Measurements from ENCODE around the gene TFPI.
"Not testable (repeated sequence)": the region's sequence is repeated elsewhere in the genome, so short reads cannot be mapped to it uniquely, and the experiment has no call there.

The TFPI gene

GRCh38 chr2:187542123-187542522 lies 12.1 kb downstream of the TFPI start:
- in situ Hi-C loops (cut with HindIII; ENCODE audit: low pct_ligation_motif_present, low sequenced_read_pairs), result no loop called here
- H3K27ac ChIP-seq, result peak overlapping the region; percentile 99
- no peak for TF ChIP-seq CTCF (IDR thresholded peaks at IDR 0.05; ENCODE audit: low read depth, low read length, missing control alignments)
- no peak overlapping the region for H3K4me3 ChIP-seq (ENCODE audit: low read depth, low read length)
- peak; percentile 31 for DNase-seq
- peaks cover 32% of the 10 kb centered on the region for H3K36me3 ChIP-seq (replicated peaks)
- no peaks in the 10 kb centered on the region for H3K27me3 ChIP-seq (replicated peaks)

- TF ChIP-seq CTCF (IDR thresholded peaks at IDR 0.05; ENCODE audit: low read depth, low read length, missing control alignments), result no peak
- Histone ChIP-seq H3K27ac (peak overlapping the region; percentile 99), H3K27me3 (replicated peaks) (no peaks in the 10 kb centered on the region), H3K36me3 (replicated peaks) (peaks cover 26% of the 10 kb centered on the region), H3K4me3 (ENCODE audit: low read depth, low read length) (peak overlapping the region; percentile 10)
- peak; percentile 95 for DNase-seq
- in situ Hi-C loops (cut with HindIII; ENCODE audit: low pct_ligation_motif_present, low sequenced_read_pairs), result no loop called here
These were observed 12.8 kb downstream of the TFPI start for GRCh38 chr2:187541086-187542085.

- H3K27ac ChIP-seq; H3K27me3 ChIP-seq (replicated peaks); in situ Hi-C loops (cut with HindIII; ENCODE audit: low pct_ligation_motif_present, low sequenced_read_pairs); DNase-seq; H3K4me3 ChIP-seq (ENCODE audit: low read depth, low read length): not testable (repeated sequence)
- peaks cover 16% of the 10 kb centered on the region for H3K36me3 ChIP-seq (replicated peaks)
These were observed 16.0 kb downstream of the TFPI start for GRCh38 chr2:187538222-187538621.

- H3K27ac ChIP-seq; H3K27me3 ChIP-seq (replicated peaks); H3K4me3 ChIP-seq (ENCODE audit: low read depth, low read length); DNase-seq; in situ Hi-C loops (cut with HindIII; ENCODE audit: low pct_ligation_motif_present, low sequenced_read_pairs): not testable (repeated sequence)
- H3K36me3 ChIP-seq (replicated peaks), result peaks cover 23% of the 10 kb centered on the region
These were observed 18.9 kb downstream of the TFPI start for GRCh38 chr2:187535381-187535780.

- in situ Hi-C loops (cut with HindIII; ENCODE audit: low pct_ligation_motif_present, low sequenced_read_pairs), result no loop called here
- H3K36me3 ChIP-seq (replicated peaks), result peaks cover 19% of the 10 kb centered on the region
- H3K27me3 ChIP-seq (replicated peaks), result no peaks in the 10 kb centered on the region
- DNase-seq, result no peak
- no peak overlapping the region for H3K4me3 ChIP-seq (ENCODE audit: low read depth, low read length)
- TF ChIP-seq CTCF (IDR thresholded peaks at IDR 0.05; ENCODE audit: low read depth, low read length, missing control alignments), result no peak
- no peak overlapping the region for H3K27ac ChIP-seq
These were observed 21.7 kb downstream of the TFPI start for GRCh38 chr2:187532333-187533120.

GRCh38 chr2:187529977-187530721 lies 24.1 kb downstream of the TFPI start:
- Histone ChIP-seq H3K27ac (peak overlapping the region; percentile 83), H3K4me3 (ENCODE audit: low read depth, low read length) (no peak overlapping the region), H3K27me3 (replicated peaks) (no peaks in the 10 kb centered on the region), H3K36me3 (replicated peaks) (peaks cover 21% of the 10 kb centered on the region)
- TF ChIP-seq CTCF (IDR thresholded peaks at IDR 0.05; ENCODE audit: low read depth, low read length, missing control alignments), result no peak
- DNase-seq, result no peak
- in situ Hi-C loops (cut with HindIII; ENCODE audit: low pct_ligation_motif_present, low sequenced_read_pairs), result no loop called here
